ENCODE data around the gene UBA1. TPM values are rescaled to one million over a fixed set of nuclear protein-coding genes. Genes with fewer than 3 reads are reported as not detected.
A peak's percentile ranks its signal among the peaks of the same experiment; 100 is the strongest.

UBA1 gene
- polyA plus RNA-seq, 10 donors, result 115 to 154 (median 132) TPM

- DNase-seq, result no peak
These were observed 35.8 kb downstream of the UBA1 start for GRCh38 chrX:47229427-47229826.

- no peak for DNase-seq
These were observed 36.7 kb downstream of the UBA1 start for GRCh38 chrX:47230136-47230868.

GRCh38 chrX:47231167-47231566 lies 37.5 kb downstream of the UBA1 start:
- no peak for DNase-seq

- DNase-seq, result no peak
These were observed 38.7 kb downstream of the UBA1 start for GRCh38 chrX:47232197-47232802.

- peak; percentile 54 to 86 (median 73) for DNase-seq
These were observed 39.2 kb downstream of the UBA1 start, which contains the start of gene USP11 for GRCh38 chrX:47232803-47233332. Gene USP11 (plus strand): TSS chrX:47233009. CDS start chrX:47233044, 35 bp downstream.

- DNase-seq, result peak; percentile 94 to 96 (median 95)
These were observed 39.9 kb downstream of the UBA1 start for GRCh38 chrX:47233333-47234113.

GRCh38 chrX:47234583-47234982 lies 41.0 kb downstream of the UBA1 start:
- no peak for DNase-seq

GRCh38 chrX:47235691-47236103 lies 42.1 kb downstream of the UBA1 start:
- DNase-seq, result no peak

- DNase-seq, result no peak
These were observed 45.6 kb downstream of the UBA1 start for GRCh38 chrX:47239199-47239598.

- DNase-seq, result no peak
These were observed 46.4 kb downstream of the UBA1 start for GRCh38 chrX:47239898-47240545.

GRCh38 chrX:47240619-47241018 lies 47.0 kb downstream of the UBA1 start:
- no peak for DNase-seq

GRCh38 chrX:47241201-47242011 lies 47.8 kb downstream of the UBA1 start:
- DNase-seq, result no peak

- no peak for DNase-seq
These were observed 48.7 kb downstream of the UBA1 start for GRCh38 chrX:47242321-47242720.

- no peak for DNase-seq
These were observed 49.7 kb downstream of the UBA1 start for GRCh38 chrX:47243351-47243750.

- DNase-seq, result no peak
These were observed 51.0 kb downstream of the UBA1 start for GRCh38 chrX:47244676-47245075.

- no peak for DNase-seq
These were observed 51.5 kb downstream of the UBA1 start for GRCh38 chrX:47245156-47245555.

GRCh38 chrX:47247206-47247998 lies 53.8 kb downstream of the UBA1 start:
- DNase-seq, result no peak

- no peak for DNase-seq
These were observed 54.3 kb downstream of the UBA1 start for GRCh38 chrX:47247999-47248320.

- DNase-seq, result no peak
These were observed 54.9 kb downstream of the UBA1 start for GRCh38 chrX:47248576-47248975.

- DNase-seq, result no peak
These were observed 56.4 kb downstream of the UBA1 start for GRCh38 chrX:47250017-47250347.

All from muscle of back (tissue), 11 donors.